A549 (cell line): Measurements from ENCODE around the gene ZCCHC24.

Experiments used
- BHLHE40 ChIP-seq: IDR thresholded peaks from 2 replicates; pipeline ENCODE4 v1.6.1; 2012; ENCODE audit warnings: low read depth, low read length, inconsistent platforms
- CEBPB ChIP-seq, 2 experiments: fragments of >200 bp in 1 of 2; sonication (Bioruptor Twin) in 1 of 2; formaldehyde crosslinking in 1 of 2; IDR thresholded peaks; 2 replicates each; pipeline ENCODE4 v1.6.1; 2012 to 2016
- CTCF ChIP-seq: fragments of >200 bp; sonication (Bioruptor Twin); formaldehyde crosslinking; IDR thresholded peaks from 3 replicates; pipeline ENCODE4 v1.5.1; 2016
- HDAC2 ChIP-seq: fragments of 200-600 bp; sonication (generic); IDR thresholded peaks from 2 replicates; pipeline ENCODE4 v1.6.1; 2016
- KDM1A ChIP-seq: fragments of 200-600 bp; sonication (generic); IDR thresholded peaks from 2 replicates; pipeline ENCODE4 v1.6.1; 2016; ENCODE audit warnings: low read depth, mild to moderate bottlenecking
- MAX ChIP-seq: IDR thresholded peaks from 2 replicates; pipeline ENCODE4 v1.6.1; 2012
- POLR2A ChIP-seq: IDR thresholded peaks from 2 replicates; pipeline ENCODE4 v1.6.1; 2012; ENCODE audit warnings: mild to moderate bottlenecking, low read length
- POLR2AphosphoS2 ChIP-seq: conservative IDR thresholded peaks from 2 replicates; pipeline ENCODE4 v1.6.1; 2012; ENCODE audit warnings: low read length, improper control_type of control experiment, inconsistent platforms
- TP53 ChIP-seq: fragments of 250-450 bp; sonication (Bioruptor Pico); IDR thresholded peaks from 2 replicates; pipeline ENCODE4 v1.5.0; 2021; ENCODE audit warnings: mild to moderate bottlenecking, moderate library complexity
- TF ChIP-seq, protein P1 (sequence below): fragments of 450-650 bp; IDR thresholded peaks from 2 replicates; pipeline ENCODE4 v1.6.1; 2014; ENCODE audit warnings: antibody characterized with exemption

- TF ChIP-seq CTCF (no peak), POLR2AphosphoS2 (no peak), POLR2A (no peak), MAX (no peak), BHLHE40 (no peak), CEBPB (IDR thresholded peaks at IDR 0.05) (no peak), KDM1A (no peak), HDAC2 (no peak), TP53 (CRISPR knock-in tag) (no peak)
- TF ChIP-seq, protein P1, sequence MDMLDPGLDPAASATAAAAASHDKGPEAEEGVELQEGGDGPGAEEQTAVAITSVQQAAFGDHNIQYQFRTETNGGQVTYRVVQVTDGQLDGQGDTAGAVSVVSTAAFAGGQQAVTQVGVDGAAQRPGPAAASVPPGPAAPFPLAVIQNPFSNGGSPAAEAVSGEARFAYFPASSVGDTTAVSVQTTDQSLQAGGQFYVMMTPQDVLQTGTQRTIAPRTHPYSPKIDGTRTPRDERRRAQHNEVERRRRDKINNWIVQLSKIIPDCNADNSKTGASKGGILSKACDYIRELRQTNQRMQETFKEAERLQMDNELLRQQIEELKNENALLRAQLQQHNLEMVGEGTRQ: no peak
Measured at GRCh38 chr10:79472951-79473350, 27.5 kb upstream of the ZCCHC24 start.
